Stimulated activated CD8-positive, alpha-beta memory T cell treated with anti-CD3 and anti-CD28 coated beads, Interleukin-15, amount 100 ng/mL, for 48 hours (primary cell): ENCODE results near the gene XRN1.
"Not testable (repeated sequence)": the region's sequence is repeated elsewhere in the genome, so short reads cannot be mapped to it uniquely, and the experiment has no call there.

Experiments
- DNase-seq, 2 donors: peaks; one replicate each; pipeline ENCODE4 v3.0.0-alpha.2; 2020; ENCODE audit warnings: low read depth in 2 of 2

The XRN1 gene

GRCh38 chr3:142324275-142324953, 123.4 kb downstream of the XRN1 start:
- not testable (repeated sequence) for DNase-seq

- no peak for DNase-seq
These were observed 127.9 kb downstream of the XRN1 start for GRCh38 chr3:142319912-142320311.

GRCh38 chr3:142319094-142319493, 128.7 kb downstream of the XRN1 start:
- DNase-seq = no peak

- DNase-seq = no peak
These were observed 129.5 kb downstream of the XRN1 start for GRCh38 chr3:142318331-142318730.

- DNase-seq = not testable (repeated sequence)
These were observed 131.9 kb downstream of the XRN1 start for GRCh38 chr3:142315978-142316388.

- DNase-seq = no peak
These were observed 132.8 kb downstream of the XRN1 start for GRCh38 chr3:142315083-142315482.

GRCh38 chr3:142310439-142310838, 137.4 kb downstream of the XRN1 start:
- DNase-seq = no peak

GRCh38 chr3:142302847-142303246, 145.0 kb downstream of the XRN1 start:
- not testable (repeated sequence) for DNase-seq

GRCh38 chr3:142298626-142299025, 149.2 kb downstream of the XRN1 start:
- DNase-seq = no peak

- no peak for DNase-seq
These were observed 151.3 kb downstream of the XRN1 start for GRCh38 chr3:142296507-142296906.

- no peak for DNase-seq
These were observed 159.8 kb downstream of the XRN1 start for GRCh38 chr3:142287866-142288638.

GRCh38 chr3:142285083-142285517, 162.7 kb downstream of the XRN1 start:
- no peak for DNase-seq

GRCh38 chr3:142282503-142282902, 165.3 kb downstream of the XRN1 start:
- DNase-seq = no peak

- DNase-seq = no peak
These were observed 166.4 kb downstream of the XRN1 start for GRCh38 chr3:142281474-142281873.

GRCh38 chr3:142279965-142280590, 167.8 kb downstream of the XRN1 start:
- DNase-seq = no peak

- no peak for DNase-seq
These were observed 169.4 kb downstream of the XRN1 start for GRCh38 chr3:142278451-142278850.

- no peak for DNase-seq
These were observed 171.1 kb downstream of the XRN1 start for GRCh38 chr3:142276781-142277180.

GRCh38 chr3:142275856-142276255, 172.0 kb downstream of the XRN1 start:
- no peak for DNase-seq

GRCh38 chr3:142274908-142275307, 172.9 kb downstream of the XRN1 start:
- DNase-seq = no peak

GRCh38 chr3:142273501-142273900, 174.3 kb downstream of the XRN1 start:
- no peak for DNase-seq

GRCh38 chr3:142272200-142272891, 175.5 kb downstream of the XRN1 start:
- no peak for DNase-seq

- no peak for DNase-seq
These were observed 177.4 kb downstream of the XRN1 start for GRCh38 chr3:142270407-142270806.
